ENCODE data around the gene FHL2.

The FHL2 gene

GRCh38 chr2:105407946-105408743 is 9.3 kb upstream of the FHL2 start:
- TF ChIP-seq ISL1 (CRISPR knock-in tag; IDR thresholded peaks at IDR 0.05), result no peak
- no peak for TF ChIP-seq TOX (CRISPR knock-in tag; IDR thresholded peaks at IDR 0.05; ENCODE audit: borderline replicate concordance)
- TF ChIP-seq PATZ1 (CRISPR knock-in tag; IDR thresholded peaks at IDR 0.05; ENCODE audit: borderline replicate concordance), result no peak
- TF ChIP-seq PPARA (CRISPR knock-in tag; IDR thresholded peaks at IDR 0.05; ENCODE audit: borderline replicate concordance), result no peak
- no peak for TF ChIP-seq BACH2 (CRISPR knock-in tag; IDR thresholded peaks at IDR 0.05; ENCODE audit: borderline replicate concordance)
- TF ChIP-seq ZC3H10 (CRISPR knock-in tag; IDR thresholded peaks at IDR 0.05), result no peak
- no peak for TF ChIP-seq CSDC2 (CRISPR knock-in tag; IDR thresholded peaks at IDR 0.05)
- TF ChIP-seq ZFP30 (CRISPR knock-in tag; IDR thresholded peaks at IDR 0.05), result no peak
- TF ChIP-seq ZFP3 (CRISPR knock-in tag; IDR thresholded peaks at IDR 0.05), result no peak
- no peak for TF ChIP-seq ZNF70 (CRISPR knock-in tag; IDR thresholded peaks at IDR 0.05)
- no peak for ATAC-seq

- TF ChIP-seq ZC3H10 (CRISPR knock-in tag; IDR thresholded peaks at IDR 0.05) (no peak), ISL1 (CRISPR knock-in tag; IDR thresholded peaks at IDR 0.05) (peak; percentile 43), RARB (CRISPR knock-in tag; IDR thresholded peaks at IDR 0.05) (no peak), PATZ1 (CRISPR knock-in tag; IDR thresholded peaks at IDR 0.05; ENCODE audit: borderline replicate concordance) (no peak)
- ATAC-seq, result no peak
Observed at GRCh38 chr2:105406221-105406620, 7.4 kb upstream of the FHL2 start.

- no peak for ATAC-seq
- TF ChIP-seq ISL1 (CRISPR knock-in tag; IDR thresholded peaks at IDR 0.05) (no peak), CSDC2 (CRISPR knock-in tag; IDR thresholded peaks at IDR 0.05) (no peak), TSHZ2 (CRISPR knock-in tag; IDR thresholded peaks at IDR 0.05) (no peak), BACH2 (CRISPR knock-in tag; IDR thresholded peaks at IDR 0.05; ENCODE audit: borderline replicate concordance) (no peak), SNAI2 (CRISPR knock-in tag; IDR thresholded peaks at IDR 0.05) (no peak), TOX (CRISPR knock-in tag; IDR thresholded peaks at IDR 0.05; ENCODE audit: borderline replicate concordance) (no peak)
Observed at GRCh38 chr2:105405291-105405690, 6.4 kb upstream of the FHL2 start.

- TF ChIP-seq BACH2 (CRISPR knock-in tag; IDR thresholded peaks at IDR 0.05; ENCODE audit: borderline replicate concordance), result no peak
- no peak for TF ChIP-seq PPARA (CRISPR knock-in tag; IDR thresholded peaks at IDR 0.05; ENCODE audit: borderline replicate concordance)
- no peak for TF ChIP-seq CSDC2 (CRISPR knock-in tag; IDR thresholded peaks at IDR 0.05)
- TF ChIP-seq ZNF70 (CRISPR knock-in tag; IDR thresholded peaks at IDR 0.05), result no peak
- no peak for TF ChIP-seq TCF4 (CRISPR knock-in tag; IDR thresholded peaks at IDR 0.05; ENCODE audit: borderline replicate concordance)
- TF ChIP-seq RARB (CRISPR knock-in tag; IDR thresholded peaks at IDR 0.05), result no peak
- no peak; the same call in 2 of the 3 replicates for ATAC-seq
Observed at GRCh38 chr2:105404736-105405135, 5.9 kb upstream of the FHL2 start.

- TF ChIP-seq ZFP30 (CRISPR knock-in tag; IDR thresholded peaks at IDR 0.05), result no peak
- TF ChIP-seq ZNF565 (CRISPR knock-in tag; conservative IDR thresholded peaks at IDR 0.05; ENCODE audit: low read depth), result no peak
- no peak for TF ChIP-seq CSDC2 (CRISPR knock-in tag; IDR thresholded peaks at IDR 0.05)
- no peak for TF ChIP-seq TOX (CRISPR knock-in tag; IDR thresholded peaks at IDR 0.05; ENCODE audit: borderline replicate concordance)
- TF ChIP-seq ZNF8 (CRISPR knock-in tag; IDR thresholded peaks at IDR 0.05), result no peak
- TF ChIP-seq TSHZ2 (CRISPR knock-in tag; IDR thresholded peaks at IDR 0.05), result no peak
- no peak for TF ChIP-seq ZC3H10 (CRISPR knock-in tag; IDR thresholded peaks at IDR 0.05)
- TF ChIP-seq ISL1 (CRISPR knock-in tag; IDR thresholded peaks at IDR 0.05), result no peak
Observed at GRCh38 chr2:105403783-105404698, 5.2 kb upstream of the FHL2 start.

More at GRCh38 chr2:105403783-105404698, 5.2 kb upstream of the FHL2 start:
- peak; percentile 63 for ATAC-seq
